AG09319 (cell line): Measurements from ENCODE around the gene MYCN.

Source experiments
- DNase-seq: peaks from one replicate; pipeline ENCODE4 v3.0.0-alpha.2; 2010; ENCODE audit warnings: low read depth; ENCODE audit errors: extremely low read depth
- CTCF ChIP-seq: IDR thresholded peaks from 2 replicates; pipeline ENCODE4 v1.5.1; 2011; ENCODE audit warnings: low read depth, mild to moderate bottlenecking, inconsistent platforms, low read length, moderate library complexity

The MYCN gene

GRCh38 chr2:15970701-15971100 is 30.4 kb downstream of the MYCN start:
- no peak for TF ChIP-seq CTCF
- no peak for DNase-seq

- DNase-seq, result no peak
- TF ChIP-seq CTCF, result no peak
Measured at GRCh38 chr2:15971351-15971750, 31.0 kb downstream of the MYCN start.

- no peak for DNase-seq
- TF ChIP-seq CTCF, result no peak
Measured at GRCh38 chr2:15971831-15972522, 31.6 kb downstream of the MYCN start.

- no peak for DNase-seq
Measured at GRCh38 chr2:15973481-15974401, 33.4 kb downstream of the MYCN start.

GRCh38 chr2:15974565-15975260 is 34.4 kb downstream of the MYCN start:
- no peak for DNase-seq
- no peak for TF ChIP-seq CTCF

More at GRCh38 chr2:15973481-15974401, 33.4 kb downstream of the MYCN start:
- no peak for TF ChIP-seq CTCF

- DNase-seq, result no peak
- TF ChIP-seq CTCF, result no peak
Measured at GRCh38 chr2:15975261-15975600, 34.9 kb downstream of the MYCN start.
